Measurements from ENCODE around the gene TCP10L. TPM values are rescaled to one million over a fixed set of nuclear protein-coding genes. Genes with fewer than 3 reads are reported as not detected.

Gene TCP10L
- total and polyA plus RNA-seq, 3 donors from 2014 or later = 81.3 to 350 (median 107) TPM

DNA sequence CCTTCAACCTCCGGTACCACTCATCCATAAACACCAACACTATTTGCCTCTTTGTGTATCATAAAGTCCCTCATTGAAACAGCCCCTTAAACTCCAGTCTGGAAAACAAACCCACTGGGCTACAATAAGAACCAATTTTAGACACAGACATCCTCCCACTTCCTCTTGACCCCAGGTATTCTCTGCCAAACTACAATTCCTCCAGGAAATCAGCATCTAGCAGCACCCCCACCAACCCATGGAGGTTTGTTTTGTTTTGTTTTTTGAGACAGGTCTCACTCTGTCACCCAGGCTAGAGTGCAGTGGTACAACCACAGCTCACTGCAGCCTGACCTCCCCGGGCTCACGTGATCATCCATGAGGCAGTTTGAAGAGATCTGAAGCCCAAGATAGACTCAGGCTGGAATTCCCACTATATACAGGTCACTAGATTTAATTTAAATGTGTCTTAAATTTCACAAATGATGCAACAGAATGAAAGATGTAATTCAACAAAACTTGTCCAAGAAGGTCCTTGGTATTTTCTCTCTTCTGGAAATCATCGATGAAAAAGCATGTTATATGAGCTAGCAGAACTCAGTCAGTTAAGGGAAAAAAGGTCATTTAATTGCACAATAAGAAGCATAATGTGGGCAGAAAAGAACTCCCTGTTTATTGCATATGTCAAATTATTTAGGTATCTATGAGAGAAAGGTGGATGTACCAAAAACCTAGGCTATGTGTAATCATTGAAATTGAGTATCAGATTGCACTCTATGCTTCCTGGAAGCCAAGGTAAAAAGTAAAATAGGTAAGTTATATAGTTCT is 30.3 kb downstream of the TCP10L start:
- intact Hi-C loops (cut with DNase I; ENCODE audit: low total_unique reads) = no loop called here

DNA sequence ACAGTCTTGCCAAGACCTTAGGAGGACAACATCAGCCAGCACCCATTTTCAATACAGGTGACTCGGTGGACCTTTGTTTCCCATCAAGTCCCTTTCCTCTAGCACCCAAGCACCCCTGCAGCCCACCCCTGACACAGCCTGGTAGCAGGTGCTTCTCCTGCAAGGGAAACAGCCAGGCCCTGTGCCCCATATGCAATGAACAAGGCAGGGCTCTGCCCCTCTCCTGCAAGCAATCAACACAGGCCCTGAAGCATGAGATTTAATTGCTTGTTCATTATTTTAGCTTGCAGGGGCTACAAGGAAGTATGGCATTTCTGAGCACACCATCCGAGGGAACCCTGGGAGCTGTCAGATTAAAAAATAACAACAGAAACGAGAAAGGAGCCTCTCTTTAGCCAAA is 35.4 kb downstream of the TCP10L start:
- DNase-seq = no peak
- Histone ChIP-seq H3K27me3 (no peaks in the 10 kb centered on the region), H3K9me3 (no peaks in the 10 kb centered on the region), H3K4me3 (no peak overlapping the region), H3K4me1 (no peaks in the 10 kb centered on the region), H3K36me3 (ENCODE audit: low read depth, missing control alignments) (no peaks in the 10 kb centered on the region), H3K27ac (no peak overlapping the region)
- 80 to 91% methylated on average over 3 of the region's 3 CpGs for WGBS, 2 donors
- intact Hi-C loops (cut with DNase I; ENCODE audit: low total_unique reads) = no loop called here
- TF ChIP-seq, protein P1, sequence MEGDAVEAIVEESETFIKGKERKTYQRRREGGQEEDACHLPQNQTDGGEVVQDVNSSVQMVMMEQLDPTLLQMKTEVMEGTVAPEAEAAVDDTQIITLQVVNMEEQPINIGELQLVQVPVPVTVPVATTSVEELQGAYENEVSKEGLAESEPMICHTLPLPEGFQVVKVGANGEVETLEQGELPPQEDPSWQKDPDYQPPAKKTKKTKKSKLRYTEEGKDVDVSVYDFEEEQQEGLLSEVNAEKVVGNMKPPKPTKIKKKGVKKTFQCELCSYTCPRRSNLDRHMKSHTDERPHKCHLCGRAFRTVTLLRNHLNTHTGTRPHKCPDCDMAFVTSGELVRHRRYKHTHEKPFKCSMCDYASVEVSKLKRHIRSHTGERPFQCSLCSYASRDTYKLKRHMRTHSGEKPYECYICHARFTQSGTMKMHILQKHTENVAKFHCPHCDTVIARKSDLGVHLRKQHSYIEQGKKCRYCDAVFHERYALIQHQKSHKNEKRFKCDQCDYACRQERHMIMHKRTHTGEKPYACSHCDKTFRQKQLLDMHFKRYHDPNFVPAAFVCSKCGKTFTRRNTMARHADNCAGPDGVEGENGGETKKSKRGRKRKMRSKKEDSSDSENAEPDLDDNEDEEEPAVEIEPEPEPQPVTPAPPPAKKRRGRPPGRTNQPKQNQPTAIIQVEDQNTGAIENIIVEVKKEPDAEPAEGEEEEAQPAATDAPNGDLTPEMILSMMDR (IDR thresholded peaks at IDR 0.05) = no peak
- no peak for TF ChIP-seq POLR2A (IDR thresholded peaks at IDR 0.05)

More for the DNA sequence above, 30.3 kb downstream of the TCP10L start:
- Histone ChIP-seq H3K27me3 (no peaks in the 10 kb centered on the region), H3K4me3 (no peak overlapping the region), H3K27ac (no peak overlapping the region), H3K4me1 (peaks cover 4% of the 10 kb centered on the region), H3K9me3 (no peaks in the 10 kb centered on the region), H3K36me3 (ENCODE audit: low read depth, missing control alignments) (no peaks in the 10 kb centered on the region)
- 85 to 89% methylated on average over 4 of the region's 4 CpGs for WGBS, 2 donors
- no peak for DNase-seq
- TF ChIP-seq, protein P1 (IDR thresholded peaks at IDR 0.05) = no peak
- no peak for TF ChIP-seq POLR2A (IDR thresholded peaks at IDR 0.05)

DNA sequence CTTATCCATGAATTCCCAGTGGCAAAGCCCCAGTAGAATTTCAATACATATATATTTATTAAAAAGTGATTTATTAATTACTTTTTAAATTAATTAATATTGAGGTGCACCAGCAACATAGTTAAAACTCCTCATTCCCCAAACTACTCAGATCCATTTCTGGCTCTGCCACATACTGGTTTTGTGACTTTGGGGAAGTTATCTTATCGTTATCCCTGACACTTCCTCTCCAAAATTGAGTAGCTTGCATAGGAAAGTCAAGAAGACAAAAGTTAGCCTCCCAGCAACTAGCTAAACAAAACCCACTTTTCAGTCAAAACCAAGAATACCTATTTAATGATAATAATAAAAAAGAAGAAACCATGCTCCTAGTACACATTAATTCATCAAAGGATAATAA is 35.9 kb downstream of the TCP10L start:
- Histone ChIP-seq H3K9me3 (no peaks in the 10 kb centered on the region), H3K36me3 (ENCODE audit: low read depth, missing control alignments) (no peaks in the 10 kb centered on the region), H3K27ac (no peak overlapping the region), H3K27me3 (no peaks in the 10 kb centered on the region), H3K4me1 (no peaks in the 10 kb centered on the region), H3K4me3 (no peak overlapping the region)
- WGBS, 2 donors = 77 to 81% methylated on average over 1 of the region's 1 CpG
- intact Hi-C loops (cut with DNase I; ENCODE audit: low total_unique reads) = no loop called here
- no peak for DNase-seq
- no peak for TF ChIP-seq POLR2A (IDR thresholded peaks at IDR 0.05)
- TF ChIP-seq, protein P1 (IDR thresholded peaks at IDR 0.05) = no peak

DNA sequence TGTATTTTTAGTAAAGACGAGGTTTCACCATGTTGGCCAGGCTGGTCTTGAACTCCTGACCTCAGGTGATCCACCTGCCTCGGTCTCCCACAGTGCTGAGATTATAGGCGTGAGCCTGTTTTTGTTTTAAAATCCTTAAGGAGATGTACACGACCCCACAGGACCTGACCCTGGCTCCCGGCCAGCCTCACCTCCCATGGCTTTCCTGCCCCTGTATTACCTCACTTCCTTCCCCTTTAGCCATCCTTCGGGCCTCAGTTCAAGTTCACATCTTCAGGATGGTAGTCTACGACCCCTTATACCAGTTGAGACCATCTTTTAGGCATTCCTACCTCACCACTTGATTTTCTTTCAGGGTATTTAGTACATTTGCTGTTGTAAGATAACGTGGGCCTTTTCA is 36.3 kb downstream of the TCP10L start:
- Histone ChIP-seq H3K36me3 (ENCODE audit: low read depth, missing control alignments) (no peaks in the 10 kb centered on the region), H3K4me3 (no peak overlapping the region), H3K27ac (no peak overlapping the region), H3K9me3 (no peaks in the 10 kb centered on the region), H3K27me3 (no peaks in the 10 kb centered on the region), H3K4me1 (no peaks in the 10 kb centered on the region)
- WGBS, 2 donors = 69 to 89% methylated on average over 8 of the region's 8 CpGs
- no peak for DNase-seq
- intact Hi-C loops (cut with DNase I; ENCODE audit: low total_unique reads) = no loop called here
- TF ChIP-seq, protein P1 (IDR thresholded peaks at IDR 0.05) = no peak
- no peak for TF ChIP-seq POLR2A (IDR thresholded peaks at IDR 0.05)

DNA sequence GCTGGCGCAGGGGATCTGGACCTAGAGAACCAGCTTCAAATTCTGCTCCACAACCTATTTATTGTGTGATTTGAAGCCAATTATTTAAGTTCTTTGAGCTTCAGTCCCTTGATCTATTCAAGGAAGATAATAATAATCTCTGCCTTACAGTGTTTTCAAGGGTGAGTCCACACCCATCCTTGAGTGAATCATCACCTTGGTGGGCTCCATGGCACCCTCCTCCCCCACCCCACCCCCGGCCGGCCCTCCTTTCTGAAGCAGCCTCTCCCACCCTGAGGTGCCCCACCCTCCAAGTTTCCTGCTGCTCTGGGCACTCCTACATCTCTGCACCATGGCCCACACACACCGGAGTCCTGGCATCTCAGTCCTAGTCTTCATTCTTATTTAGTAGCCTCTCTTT is 38.3 kb downstream of the TCP10L start:
- no peak overlapping the region for H3K4me3 ChIP-seq
- no peak for DNase-seq
- intact Hi-C loops (cut with DNase I; ENCODE audit: low total_unique reads) = no loop called here
- H3K9me3 ChIP-seq = no peaks in the 10 kb centered on the region
- no peak for TF ChIP-seq POLR2A (IDR thresholded peaks at IDR 0.05)
- TF ChIP-seq, protein P1 (IDR thresholded peaks at IDR 0.05) = no peak
- H3K4me1 ChIP-seq = no peaks in the 10 kb centered on the region
- 94 to 96% methylated on average over 4 of the region's 4 CpGs for WGBS, 2 donors
- H3K36me3 ChIP-seq (ENCODE audit: low read depth, missing control alignments) = no peaks in the 10 kb centered on the region
- no peaks in the 10 kb centered on the region for H3K27me3 ChIP-seq
- H3K27ac ChIP-seq = no peak overlapping the region
